Transverse colon (tissue), 4 donors: Measurements from ENCODE around the gene GFRAL. TPM values are rescaled to one million over a fixed set of nuclear protein-coding genes. Genes with fewer than 3 reads are reported as not detected.

Experiments used
- DNase-seq: peaks from one replicate; pipeline ENCODE4 v3.0.0-alpha.2; 2019
- H3K27ac ChIP-seq, 4 donors: fragments of 200-600 bp; sonication (generic); 2 replicates each; pipeline ENCODE4 v1.5.1; 2016 to 2018; ENCODE audit warnings: inconsistent platforms in 4 of 4
- H3K27me3 ChIP-seq: fragments of 200-600 bp; sonication (generic); 2 replicates; pipeline ENCODE4 v1.5.1; 2017; ENCODE audit warnings: inconsistent platforms
- H3K36me3 ChIP-seq, 4 donors: fragments of 200-600 bp; sonication (generic); 2 replicates each; pipeline ENCODE4 v1.5.1; 2017 to 2019; ENCODE audit warnings: inconsistent platforms in 4 of 4
- H3K4me1 ChIP-seq, 4 donors: fragments of 200-600 bp; sonication (generic); 2 replicates each; pipeline ENCODE4 v1.5.1; 2017 to 2020; ENCODE audit warnings: inconsistent platforms in 4 of 4
- H3K4me3 ChIP-seq, 4 donors: fragments of 200-600 bp; sonication (generic); 1 replicate in 1 of 4; 2 replicates in 3 of 4; pipeline versions ENCODE4 v1.5.1 to v1.6.1; 2017 to 2019; ENCODE audit warnings: inconsistent platforms in 4 of 4
- H3K9me3 ChIP-seq, 2 donors: fragments of 200-600 bp; sonication (generic); 2 replicates each; pipeline ENCODE4 v1.5.1; 2017 to 2019; ENCODE audit warnings: inconsistent platforms in 2 of 2
- CTCF ChIP-seq, 5 experiments: fragments of 200-600 bp in 3 of 5; fragments of 450-650 bp in 2 of 5; sonication (generic) in 3 of 5; IDR thresholded peaks; 1 replicate in 2 of 5; 2 replicates in 3 of 5; pipeline ENCODE4 v1.5.1; 2016 to 2017; ENCODE audit warnings: antibody characterized with exemption in 5 of 5, inconsistent platforms in 3 of 5, mild to moderate bottlenecking in 2 of 5, moderate library complexity in 1 of 5
- EP300 ChIP-seq: sonication (generic); formaldehyde crosslinking; IDR thresholded peaks from one replicate; pipeline ENCODE4 v1.6.1; 2017; ENCODE audit warnings: antibody characterized with exemption, low read depth
- POLR2A ChIP-seq: fragments of 450-650 bp; IDR thresholded peaks from one replicate; pipeline ENCODE4 v1.6.1; 2016; ENCODE audit warnings: antibody characterized with exemption, mild to moderate bottlenecking, moderate library complexity
- POLR2AphosphoS5 ChIP-seq, 3 donors: sonication (generic); formaldehyde crosslinking; IDR thresholded peaks; one replicate each; pipeline ENCODE4 v1.6.1; 2016; ENCODE audit warnings: antibody characterized with exemption in 3 of 3
- WGBS, 2 donors: methylation state at CpG; one replicate each; pipeline ENCODE4 v1.1.5; 2018; ENCODE audit warnings: low coverage in 1 of 2; 5-methylcytosine and 5-hydroxymethylcytosine counted together
- in situ Hi-C, 4 donors: fragments of 200-750 bp; cut with MboI; loops; one replicate each; pipeline versions ENCODE4 v1.15.0 to v1.15.1; 2017; ENCODE audit warnings: low sequenced_read_pairs in 3 of 4, low pct_ligation_motif_present in 1 of 4, low pct_unique_long_range_greater_than_20kb in 1 of 4
- intact Hi-C: fragments of 100-400 bp; cut with DNase I; formaldehyde crosslinking; loops from one replicate; pipeline ENCODE4 v1.15.1; 2023; ENCODE audit warnings: low total_unique reads
- total RNA-seq, 4 donors: library from RNA; depleted of rRNA; stranded (reverse); fragments of >200 nt; gene quantifications; one replicate each; pipeline ENCODE4 v1.1.0, GENCODE V29; 2016

The GFRAL gene
- total RNA-seq, 4 donors from 2014 or later, result not detected

- in situ Hi-C loops (no loop called here), intact Hi-C loops (no loop called here)
- DNase-seq, result no peak
- Histone ChIP-seq H3K9me3 (no peaks in the 10 kb centered on the region), H3K36me3 (no peaks in the 10 kb centered on the region), H3K27ac (no peak overlapping the region), H3K4me1 (no peaks in the 10 kb centered on the region), H3K4me3 (no peak overlapping the region), H3K27me3 (no peaks in the 10 kb centered on the region)
- WGBS, 2 donors, result 33 to 38% methylated on average over 2 of the region's 2 CpGs
- TF ChIP-seq POLR2A, result no peak
- no peak for TF ChIP-seq EP300
- TF ChIP-seq CTCF (IDR thresholded peaks at IDR 0.05), result no peak
- no peak for TF ChIP-seq POLR2AphosphoS5 (IDR thresholded peaks at IDR 0.05)
Measured at GRCh38 chr6:55450005-55450404, 122.7 kb downstream of the GFRAL start.

Other genes with a start within 250 kb of the GFRAL start
- gene HCRTR2, start 153.0 kb upstream of the GFRAL start, total RNA-seq, result not detected